ENCODE measurements around the gene TGIF2.
"Not testable (repeated sequence)": the region's sequence is repeated elsewhere in the genome, so short reads cannot be mapped to it uniquely, and the experiment has no call there.

TGIF2 gene

GRCh38 chr20:36547186-36548005, 26.0 kb upstream of the TGIF2 start:
- no peak for DNase-seq (ENCODE audit: low read depth in 2 of 2)

- no peak for DNase-seq (ENCODE audit: low read depth in 2 of 2)
These were observed 25.4 kb upstream of the TGIF2 start for GRCh38 chr20:36548006-36548315.

- DNase-seq (ENCODE audit: low read depth in 2 of 2): no peak
These were observed 24.4 kb upstream of the TGIF2 start for GRCh38 chr20:36548704-36549627.

DNA sequence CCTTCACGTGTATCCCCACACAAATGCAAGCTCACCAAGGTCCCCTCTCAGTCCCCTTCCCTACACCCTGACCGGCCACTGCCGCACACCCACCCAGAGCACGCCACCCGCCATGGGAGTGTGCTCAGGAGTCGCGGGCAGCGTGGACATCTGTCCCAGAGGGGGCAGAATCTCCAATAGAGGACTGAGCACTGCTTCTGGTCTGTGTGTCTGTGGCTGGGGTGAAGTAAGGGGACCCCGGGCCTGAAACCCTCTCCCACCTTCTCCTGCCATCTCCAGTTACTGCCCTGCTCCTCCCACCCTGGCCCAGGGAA, 23.8 kb upstream of the TGIF2 start:
- DNase-seq (ENCODE audit: low read depth in 2 of 2): no peak

DNA sequence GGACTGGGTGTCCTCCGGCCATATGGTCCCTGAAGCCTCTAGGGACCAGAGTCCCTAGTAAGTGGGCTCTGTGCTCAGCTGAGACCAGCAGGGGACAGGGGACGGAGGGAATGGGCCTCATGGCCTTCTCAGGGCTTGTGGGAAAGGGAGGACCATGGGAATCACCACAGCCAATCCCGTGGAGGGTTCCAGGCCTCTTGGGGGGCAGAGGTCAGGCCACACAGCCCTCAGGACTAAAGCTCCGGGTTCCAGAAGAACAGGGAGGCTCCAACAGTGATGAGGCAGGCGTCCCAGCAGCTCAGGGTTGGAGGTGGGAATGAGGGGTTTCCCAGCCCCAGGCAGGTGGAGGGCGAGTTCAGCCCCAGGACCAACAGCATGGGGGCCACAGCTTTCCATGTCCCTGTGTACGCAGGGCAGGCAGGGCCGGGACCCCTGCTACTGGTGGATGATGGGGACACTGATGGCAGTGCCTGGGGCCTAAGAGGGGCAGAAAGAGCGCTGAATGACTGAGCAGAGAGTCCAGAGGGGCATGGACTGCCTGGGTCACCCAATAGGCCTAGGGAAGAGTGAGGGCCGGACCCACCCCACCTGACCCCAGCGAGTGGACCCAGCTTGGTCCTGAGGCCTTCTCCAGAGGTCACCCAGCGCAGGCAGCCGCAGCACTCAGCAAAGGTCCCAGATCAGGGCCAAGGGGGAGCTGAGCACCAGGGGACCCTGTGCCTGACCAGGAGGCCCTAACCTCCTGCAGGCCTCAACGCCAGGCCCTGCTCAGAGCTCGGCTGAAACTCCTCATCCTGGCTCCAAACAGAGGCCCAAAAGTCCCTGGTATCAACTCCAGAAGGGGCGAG, 23.2 kb upstream of the TGIF2 start:
- no peak for DNase-seq (ENCODE audit: low read depth in 2 of 2)

DNA sequence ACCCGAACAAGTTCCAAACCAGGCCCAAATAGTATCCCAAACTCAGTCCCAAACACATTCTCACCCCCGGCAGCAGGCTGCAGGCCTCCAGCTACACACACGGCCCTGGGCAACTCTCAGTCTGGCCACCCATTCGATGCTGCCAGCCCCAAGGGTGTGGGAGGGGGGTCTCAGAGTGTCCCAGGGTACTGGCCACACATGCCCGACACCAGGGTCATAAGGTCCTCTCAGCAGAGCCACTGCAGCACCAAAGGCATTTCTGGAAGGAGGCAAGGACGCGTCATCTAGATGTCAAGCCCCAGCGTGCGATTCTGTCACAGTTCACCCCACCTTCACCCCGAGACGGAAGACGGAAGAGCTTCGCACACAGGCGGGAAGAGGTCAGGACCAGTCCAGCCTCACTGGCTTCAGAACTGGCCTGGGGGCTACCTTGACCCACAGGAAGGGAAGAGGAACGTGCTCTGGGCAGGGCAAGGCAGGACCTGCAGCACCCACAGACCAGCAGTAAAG, 22.6 kb upstream of the TGIF2 start:
- DNase-seq (ENCODE audit: low read depth in 2 of 2): no peak

GRCh38 chr20:36555248-36555647, 18.1 kb upstream of the TGIF2 start:
- no peak for DNase-seq (ENCODE audit: low read depth in 2 of 2)

GRCh38 chr20:36562724-36563123, 10.7 kb upstream of the TGIF2 start:
- no peak for DNase-seq (ENCODE audit: low read depth in 2 of 2)

DNA sequence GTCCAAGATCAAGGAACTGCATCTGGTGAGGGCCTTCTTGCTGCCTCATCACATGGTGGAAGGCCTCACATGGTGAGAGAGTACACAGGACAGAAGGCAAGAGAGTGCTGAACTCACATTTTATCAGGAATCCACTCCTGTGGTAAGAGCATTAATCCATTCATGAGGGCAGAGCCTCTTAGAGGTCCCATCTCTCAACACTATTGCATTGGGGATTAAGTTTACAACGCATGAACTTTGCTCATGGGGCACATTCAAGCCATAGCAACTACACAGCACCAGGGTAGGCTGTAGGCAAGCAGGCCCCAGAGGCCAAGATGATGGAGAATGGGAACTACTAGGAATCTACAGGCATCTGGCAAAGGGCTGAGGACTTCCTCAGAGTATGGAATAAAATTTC, 10.0 kb upstream of the TGIF2 start:
- DNase-seq (ENCODE audit: low read depth in 2 of 2): no peak

DNA sequence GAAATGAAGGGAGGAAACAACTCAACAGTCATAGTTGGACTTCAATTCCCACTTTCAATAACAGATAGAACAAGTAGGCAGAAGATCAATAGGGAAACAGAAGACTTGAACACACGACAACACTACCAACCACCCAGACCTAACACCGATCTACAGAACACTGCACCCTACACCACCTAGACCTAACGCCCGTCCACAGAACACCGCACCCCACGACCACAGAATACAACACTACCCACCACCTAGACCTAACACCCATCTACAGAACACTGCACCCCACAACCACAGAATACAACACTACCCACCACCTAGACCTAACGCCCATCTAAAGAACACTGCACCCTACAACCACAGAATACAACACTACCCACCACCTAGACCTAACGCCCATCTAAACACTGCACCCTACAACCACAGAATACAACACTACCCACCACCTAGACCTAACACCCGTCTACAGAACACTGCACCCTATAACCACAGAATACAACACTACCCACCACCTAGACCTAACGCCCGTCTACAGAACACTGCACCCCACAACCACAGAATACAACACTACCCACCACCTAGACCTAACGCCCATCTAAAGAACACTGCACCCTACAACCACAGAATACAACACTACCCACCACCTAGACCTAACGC, 9.2 kb upstream of the TGIF2 start:
- DNase-seq (ENCODE audit: low read depth in 2 of 2): not testable (repeated sequence)

- not testable (repeated sequence) for DNase-seq (ENCODE audit: low read depth in 2 of 2)
These were observed 8.7 kb upstream of the TGIF2 start for GRCh38 chr20:36564726-36565121.

DNA sequence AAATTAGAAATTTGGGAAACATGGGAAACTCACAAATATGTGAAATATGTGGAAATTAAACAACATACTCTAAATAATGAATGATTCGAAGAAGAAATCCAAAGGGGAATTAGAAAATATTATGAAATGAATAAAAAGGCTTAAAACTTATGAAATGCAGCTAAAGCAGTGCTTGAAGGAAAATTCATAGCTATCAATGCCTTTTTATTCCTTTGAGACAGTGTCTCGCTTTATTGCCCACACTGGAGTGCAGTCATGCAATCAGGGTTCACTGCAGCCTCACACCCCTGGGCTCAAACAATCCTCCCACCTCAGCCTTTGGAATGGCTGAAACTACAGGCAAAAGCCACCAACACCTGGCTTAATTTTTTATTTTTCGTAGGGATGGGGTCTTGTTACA, 7.9 kb upstream of the TGIF2 start:
- no peak for DNase-seq (ENCODE audit: low read depth in 2 of 2)

GRCh38 chr20:36569847-36570429, 3.5 kb upstream of the TGIF2 start:
- no peak for DNase-seq (ENCODE audit: low read depth in 2 of 2)

- DNase-seq (ENCODE audit: low read depth in 2 of 2): no peak
These were observed 1.6 kb upstream of the TGIF2 start for GRCh38 chr20:36571564-36572504.

- peak; percentile 46 to 47 for DNase-seq (ENCODE audit: low read depth in 2 of 2)
These were observed 695 bp upstream of the TGIF2 start for GRCh38 chr20:36572701-36573102.

DNA sequence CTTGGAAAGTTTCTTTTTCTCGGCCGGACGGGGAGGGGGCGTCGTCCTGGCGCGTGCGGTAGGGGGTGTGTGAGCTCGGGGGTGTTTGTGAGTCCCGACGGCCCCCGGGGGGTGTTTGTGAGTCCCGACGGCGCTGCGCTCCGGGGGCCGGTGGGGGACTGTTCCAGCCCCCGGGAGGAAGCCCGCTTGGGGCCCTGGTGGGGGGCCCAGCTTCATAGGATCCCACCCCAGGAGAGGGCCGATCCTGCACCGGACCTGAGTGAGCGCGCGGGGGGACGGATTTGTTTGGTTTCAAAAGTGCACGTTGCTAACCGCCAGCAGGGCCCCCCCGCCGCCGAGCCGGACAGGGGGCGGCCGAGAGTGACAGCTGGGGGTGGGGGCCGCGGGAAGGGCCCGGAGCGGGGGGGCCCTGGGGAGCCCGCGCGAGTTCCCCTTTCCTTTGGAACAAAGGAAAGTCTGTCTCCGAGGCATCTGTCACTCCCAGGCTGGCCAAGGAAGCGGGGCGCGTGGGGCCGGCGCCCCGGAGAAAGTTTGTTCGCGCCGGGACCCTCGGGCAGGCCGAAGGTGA, 485 bp downstream of the TGIF2 start:
- DNase-seq (ENCODE audit: low read depth in 2 of 2): no peak

DNA sequence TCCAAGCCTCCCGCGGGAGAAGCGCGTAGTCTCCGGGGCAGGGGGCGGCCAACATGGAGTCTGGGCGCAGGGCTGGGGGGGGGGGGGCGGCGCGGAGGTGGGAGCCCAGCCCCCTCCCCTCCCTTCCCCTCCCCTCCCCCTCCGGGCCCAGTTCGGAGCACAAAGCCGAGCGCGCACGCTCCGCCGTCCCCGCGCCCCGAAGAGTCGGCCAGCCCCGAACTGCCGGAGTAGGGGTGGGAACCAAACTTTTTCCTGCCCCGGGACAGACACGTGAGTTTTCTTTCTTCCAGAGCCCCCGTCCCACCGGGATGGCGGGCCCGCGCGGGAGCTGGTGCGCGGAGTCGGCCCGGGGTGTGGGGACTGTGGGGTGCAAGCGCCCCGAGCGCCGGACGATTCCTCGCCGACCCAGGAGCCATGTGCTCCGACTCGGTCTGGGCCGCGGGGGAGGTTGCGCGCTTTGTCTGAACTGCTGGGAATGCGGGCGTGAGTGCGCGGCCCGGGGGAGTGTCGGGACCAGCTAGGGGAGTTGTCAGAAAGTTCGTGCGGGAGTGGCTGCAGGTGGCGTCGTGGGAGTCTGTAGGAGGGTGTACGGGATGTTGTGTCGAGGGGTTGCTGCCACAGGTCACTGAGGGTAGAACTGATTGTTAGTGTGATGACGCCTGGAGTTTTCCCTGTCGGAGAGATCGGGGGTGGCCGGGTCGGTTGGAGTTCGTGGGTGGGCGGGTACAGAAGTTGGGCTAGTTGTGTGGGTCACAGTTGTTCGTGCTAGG, 1.2 kb downstream of the TGIF2 start:
- DNase-seq (ENCODE audit: low read depth in 2 of 2): peak; percentile 12 to 36

DNA sequence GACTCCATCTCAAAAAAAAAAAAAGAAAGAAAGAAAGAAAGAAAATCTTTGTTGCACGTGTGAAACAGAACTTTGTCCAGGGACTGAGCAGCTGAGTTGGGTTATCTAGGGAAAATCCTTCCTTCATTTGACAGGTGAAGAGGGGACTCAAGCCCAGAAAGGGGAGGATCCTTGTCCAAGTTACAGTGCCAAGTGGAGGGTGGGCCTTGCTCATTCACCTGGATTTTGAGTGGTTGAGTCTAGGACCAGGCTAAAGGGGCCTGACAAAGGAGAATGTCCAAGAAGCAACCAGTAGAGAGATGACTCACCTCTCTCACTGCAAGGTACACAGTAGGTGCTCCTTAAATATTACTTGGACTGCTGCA, 2.7 kb downstream of the TGIF2 start:
- DNase-seq (ENCODE audit: low read depth in 2 of 2): no peak
